ENCODE results near the gene GLI3.

GLI3 gene

GRCh38 chr7:42236976-42237810 is at the start of gene GLI3:
Gene GLI3, minus strand, starts transcription at chr7:42237209. Its CDS starts 13,956 bp downstream, at chr7:42223253.
- peak; percentile 56 for DNase-seq

GRCh38 chr7:42285383-42285824 is 48.4 kb upstream of the GLI3 start:
- DNase-seq, result no peak

GRCh38 chr7:42283553-42283952 is 46.5 kb upstream of the GLI3 start:
- no peak for DNase-seq

- no peak for DNase-seq
These were observed 41.3 kb upstream of the GLI3 start for GRCh38 chr7:42278344-42278743.

- DNase-seq, result no peak
These were observed 37.0 kb upstream of the GLI3 start for GRCh38 chr7:42274053-42274452.

GRCh38 chr7:42272793-42273665 is 36.0 kb upstream of the GLI3 start:
- DNase-seq, result no peak

- DNase-seq, result no peak
These were observed 32.2 kb upstream of the GLI3 start for GRCh38 chr7:42269161-42269560.

GRCh38 chr7:42264702-42265101 is 27.7 kb upstream of the GLI3 start:
- DNase-seq, result no peak

- no peak for DNase-seq
These were observed 27.0 kb upstream of the GLI3 start for GRCh38 chr7:42263971-42264370.

GRCh38 chr7:42262964-42263363 is 26.0 kb upstream of the GLI3 start:
- no peak for DNase-seq

- DNase-seq, result no peak
These were observed 17.2 kb upstream of the GLI3 start for GRCh38 chr7:42254217-42254616.

- no peak for DNase-seq
These were observed 16.3 kb upstream of the GLI3 start for GRCh38 chr7:42253316-42253715.

- no peak for DNase-seq
These were observed 13.4 kb upstream of the GLI3 start for GRCh38 chr7:42250411-42250810.

GRCh38 chr7:42248579-42248978 is 11.6 kb upstream of the GLI3 start:
- DNase-seq, result no peak

GRCh38 chr7:42247301-42247700 is 10.3 kb upstream of the GLI3 start:
- no peak for DNase-seq

- no peak for DNase-seq
These were observed 7.8 kb upstream of the GLI3 start for GRCh38 chr7:42244828-42245227.

GRCh38 chr7:42242381-42242780 is 5.4 kb upstream of the GLI3 start:
- no peak for DNase-seq

GRCh38 chr7:42241424-42241823 is 4.4 kb upstream of the GLI3 start:
- DNase-seq, result no peak

- no peak for DNase-seq
These were observed 3.4 kb upstream of the GLI3 start for GRCh38 chr7:42240416-42240815.

GRCh38 chr7:42238709-42239366 is 1.8 kb upstream of the GLI3 start:
- DNase-seq, result no peak

- peak; percentile 49 for DNase-seq
These were observed 967 bp upstream of the GLI3 start for GRCh38 chr7:42237811-42238541.

GRCh38 chr7:42236266-42236975 is 588 bp downstream of the GLI3 start:
- peak; percentile 54 for DNase-seq

Measured in activated CD8-positive, alpha-beta memory T cell treated with anti-CD3 and anti-CD28 coated beads, Interleukin-2, amount 50 U/mL, for 48 hours (primary cell).